DOHH2 (cell line): ENCODE results near the gene ENOX1.

ENCODE experiments used
- H3F3A ChIP-seq: fragments of 200-600 bp; sonication (generic), shearing (Covaris generic); 2 replicates; pipeline ENCODE4 v1.6.0; 2016; ENCODE audit warnings: antibody characterized with exemption, mild to moderate bottlenecking; ENCODE audit not compliant: control insufficient read depth, insufficient read depth
- H3K27ac ChIP-seq: fragments of 200-600 bp; sonication (generic); 2 replicates; pipeline ENCODE4 v1.5.1; 2014; ENCODE audit warnings: low read depth, mild to moderate bottlenecking, low read length, moderate library complexity
- H3K27me3 ChIP-seq: fragments of 200-600 bp; sonication (generic); 2 replicates; pipeline ENCODE4 v1.6.1; 2014; ENCODE audit warnings: mild to moderate bottlenecking, low read length, mixed read lengths; ENCODE audit not compliant: control insufficient read depth
- H3K36me3 ChIP-seq: fragments of 200-600 bp; sonication (generic); 2 replicates; pipeline ENCODE4 v1.6.1; 2014; ENCODE audit warnings: mild to moderate bottlenecking, low read length, moderate library complexity, mixed read lengths; ENCODE audit not compliant: control insufficient read depth
- H3K4me1 ChIP-seq: fragments of 200-600 bp; sonication (generic); 2 replicates; pipeline ENCODE4 v1.6.1; 2014; ENCODE audit warnings: mild to moderate bottlenecking, low read length, mixed read lengths; ENCODE audit not compliant: control insufficient read depth
- H3K4me2 ChIP-seq: fragments of 200-600 bp; sonication (generic); 2 replicates; pipeline ENCODE4 v1.6.0; 2014; ENCODE audit warnings: mild to moderate bottlenecking, low read length, moderate library complexity
- H3K4me3 ChIP-seq: fragments of 200-600 bp; sonication (generic); 2 replicates; pipeline ENCODE4 v1.5.1; 2014; ENCODE audit warnings: mild to moderate bottlenecking, low read length, mixed read lengths
- H3K79me2 ChIP-seq: fragments of 200-600 bp; sonication (generic); 2 replicates; pipeline ENCODE4 v1.6.1; 2014; ENCODE audit warnings: mild to moderate bottlenecking, low read length, mixed read lengths; ENCODE audit not compliant: control insufficient read depth
- H3K9me2 ChIP-seq: fragments of 200-600 bp; sonication (generic); replicated peaks from 2 replicates; pipeline ENCODE4 v1.6.1; 2014; ENCODE audit warnings: mild to moderate bottlenecking, low read length, mixed read lengths; ENCODE audit not compliant: control insufficient read depth
- H3K9me3 ChIP-seq: fragments of 200-600 bp; sonication (generic); 2 replicates; pipeline ENCODE4 v1.6.1; 2014; ENCODE audit warnings: antibody characterized with exemption, low read length, mixed read lengths; ENCODE audit not compliant: control insufficient read depth, insufficient read depth
- H4K20me1 ChIP-seq: fragments of 200-600 bp; sonication (generic); 2 replicates; pipeline ENCODE4 v1.6.0; 2014; ENCODE audit warnings: low read depth, mild to moderate bottlenecking, antibody characterized with exemption, low read length, moderate library complexity; ENCODE audit not compliant: control insufficient read depth, insufficient read depth
- CTCF ChIP-seq: fragments of 200-600 bp; sonication (generic); IDR thresholded peaks from one replicate; pipeline ENCODE4 v1.5.1; 2014; ENCODE audit warnings: antibody characterized with exemption, mild to moderate bottlenecking, low read depth, low read length; ENCODE audit not compliant: poor library complexity, severe bottlenecking
- EZH2phosphoT487 ChIP-seq: fragments of 200-600 bp; sonication (generic); IDR thresholded peaks from 2 replicates; pipeline ENCODE4 v1.6.1; 2017; ENCODE audit warnings: borderline replicate concordance, mild to moderate bottlenecking, antibody characterized with exemption, low read length, moderate library complexity, mixed read lengths

ENOX1 gene

DNA sequence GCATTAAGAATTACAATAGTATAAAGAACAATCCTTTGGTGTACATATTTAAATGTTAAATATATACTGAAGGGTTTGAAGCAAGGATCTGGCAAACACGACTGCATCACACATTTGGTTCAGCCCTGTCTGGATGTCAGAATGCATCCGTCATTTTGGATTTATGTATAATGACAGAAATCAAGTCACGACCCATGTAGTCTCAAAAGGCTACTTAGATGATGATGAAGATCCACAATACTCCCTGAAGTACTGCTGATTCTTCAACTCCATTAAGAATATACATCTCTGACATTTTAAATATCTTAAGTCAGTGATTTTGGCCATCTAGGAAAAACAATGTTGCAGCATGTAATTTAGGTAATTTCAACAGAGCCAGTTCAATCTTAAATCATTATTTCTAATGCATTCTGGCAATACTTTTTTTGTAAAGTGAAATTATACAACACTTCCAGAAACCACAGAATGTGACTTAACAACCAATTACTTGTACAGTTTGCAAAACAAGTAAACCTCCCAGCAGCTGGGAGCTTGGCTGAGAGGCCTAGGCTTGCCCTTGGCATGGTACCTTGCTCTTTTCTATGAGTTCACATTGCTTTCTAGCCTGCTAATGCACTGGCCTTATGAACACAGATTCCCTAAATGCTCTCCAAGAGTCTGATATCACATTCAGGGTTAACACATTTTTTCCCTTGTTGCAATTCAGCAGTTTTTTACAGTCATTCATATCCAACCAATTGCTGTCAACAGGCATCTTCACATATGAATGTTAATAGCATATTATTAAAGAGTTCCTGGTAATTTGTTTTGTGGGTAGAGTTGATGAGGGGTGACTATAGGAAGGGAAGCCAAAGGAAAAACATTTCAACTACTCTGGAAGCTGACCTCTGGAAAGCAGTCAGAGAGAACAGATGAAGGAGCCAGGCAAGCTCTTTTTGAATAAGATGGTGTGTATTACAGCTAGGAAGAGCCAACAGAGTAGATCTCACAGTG is 175.2 kb downstream of the ENOX1 start:
- Histone ChIP-seq H3K4me3 (no peak overlapping the region), H3K27me3 (no peaks in the 10 kb centered on the region), H3K79me2 (no peaks in the 10 kb centered on the region), H3K9me3 (no peaks in the 10 kb centered on the region), H3F3A (no peaks in the 10 kb centered on the region), H3K4me1 (no peaks in the 10 kb centered on the region), H3K9me2 (no peaks in the 10 kb centered on the region), H3K4me2 (no peak overlapping the region), H4K20me1 (no peaks in the 10 kb centered on the region), H3K27ac (no peak overlapping the region), H3K36me3 (no peaks in the 10 kb centered on the region)
- TF ChIP-seq CTCF (no peak), EZH2phosphoT487 (no peak)

GRCh38 chr13:43608400-43609137 is 178.2 kb downstream of the ENOX1 start:
- Histone ChIP-seq H3K4me3 (no peak overlapping the region), H4K20me1 (no peaks in the 10 kb centered on the region), H3K36me3 (no peaks in the 10 kb centered on the region), H3K9me3 (peaks cover 3% of the 10 kb centered on the region; the same call in 1 of the 2 replicates), H3K27me3 (no peaks in the 10 kb centered on the region), H3K79me2 (no peaks in the 10 kb centered on the region), H3K4me2 (no peak overlapping the region), H3F3A (no peaks in the 10 kb centered on the region), H3K4me1 (no peaks in the 10 kb centered on the region), H3K9me2 (no peaks in the 10 kb centered on the region), H3K27ac (no peak overlapping the region)
- TF ChIP-seq CTCF: no peak
- no peak for TF ChIP-seq EZH2phosphoT487

DNA sequence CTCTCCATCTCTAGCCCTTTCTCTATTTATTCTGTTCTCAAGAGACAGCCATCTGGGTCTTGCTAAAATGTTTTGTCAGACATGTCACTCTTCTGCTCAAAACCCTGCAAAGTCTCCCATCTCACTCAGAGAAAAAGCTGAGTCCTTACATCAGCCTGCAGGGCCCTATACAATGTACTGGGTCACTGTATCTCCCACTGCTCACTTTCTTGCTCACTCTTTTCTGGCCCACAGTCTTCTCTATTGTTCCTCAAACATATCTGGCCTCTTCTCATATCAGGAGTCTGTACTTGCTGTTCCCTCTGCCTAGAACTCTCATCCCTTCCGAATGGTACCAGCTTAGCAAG is 189.2 kb downstream of the ENOX1 start:
- H3K79me2 ChIP-seq: no peaks in the 10 kb centered on the region
- no peaks in the 10 kb centered on the region for H4K20me1 ChIP-seq
- no peaks in the 10 kb centered on the region for H3K4me1 ChIP-seq
- no peaks in the 10 kb centered on the region for H3K9me3 ChIP-seq
- no peaks in the 10 kb centered on the region for H3K27me3 ChIP-seq
- H3K27ac ChIP-seq: no peak overlapping the region
- H3K36me3 ChIP-seq: no peaks in the 10 kb centered on the region
- H3F3A ChIP-seq: no peaks in the 10 kb centered on the region
- H3K4me3 ChIP-seq: no peak overlapping the region
- H3K9me2 ChIP-seq: no peaks in the 10 kb centered on the region
- no peak overlapping the region for H3K4me2 ChIP-seq
- TF ChIP-seq EZH2phosphoT487: no peak
- TF ChIP-seq CTCF: no peak
